NAMALWA (cell line): ENCODE data around the gene CACNA1I.

Experiments
- DNase-seq: peaks from one replicate; pipeline ENCODE4 v3.0.0-alpha.2; 2015; ENCODE audit warnings: low spot score

The CACNA1I gene

DNA sequence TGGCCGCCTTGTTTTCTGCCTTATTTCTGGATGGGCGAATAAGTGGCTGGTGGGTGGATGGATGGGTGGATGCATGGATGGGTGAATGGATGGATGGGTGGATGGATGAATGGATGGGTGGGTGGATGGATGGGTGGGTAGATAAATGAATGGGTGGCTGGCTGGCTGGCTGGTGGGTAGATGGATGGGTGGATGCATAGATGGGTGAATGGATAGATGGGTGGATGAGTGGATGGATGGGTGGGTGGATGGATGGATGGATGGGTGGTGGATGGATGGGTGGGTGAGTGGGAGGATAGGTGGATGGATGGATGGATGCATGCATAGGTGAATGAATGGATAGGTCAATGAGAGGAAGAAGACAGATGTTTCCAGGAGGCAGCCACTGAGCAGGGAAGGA, 98.9 kb downstream of the CACNA1I start:
- no peak for DNase-seq

GRCh38 chr22:39671936-39672335, 101.4 kb downstream of the CACNA1I start:
- no peak for DNase-seq

DNA sequence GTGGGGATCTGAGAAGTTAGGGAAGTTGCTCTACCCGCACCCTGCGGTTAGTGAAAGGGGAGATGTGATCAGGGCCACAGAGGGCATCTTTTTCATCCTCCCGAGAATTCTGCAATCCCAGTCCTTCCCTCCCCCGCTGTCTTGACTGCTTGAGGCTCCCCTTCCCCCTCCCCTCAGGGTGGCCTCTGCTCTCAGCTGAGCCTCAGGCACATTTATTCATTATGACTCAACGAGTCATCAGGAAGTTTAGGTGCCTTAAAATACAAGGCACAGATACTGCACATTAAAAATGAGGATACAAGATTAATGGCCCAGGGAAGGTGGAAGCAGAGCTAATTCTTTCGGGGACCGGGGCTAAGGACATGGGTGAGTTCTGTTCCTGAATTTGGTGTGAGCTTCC, 104.0 kb downstream of the CACNA1I start:
- no peak for DNase-seq

DNA sequence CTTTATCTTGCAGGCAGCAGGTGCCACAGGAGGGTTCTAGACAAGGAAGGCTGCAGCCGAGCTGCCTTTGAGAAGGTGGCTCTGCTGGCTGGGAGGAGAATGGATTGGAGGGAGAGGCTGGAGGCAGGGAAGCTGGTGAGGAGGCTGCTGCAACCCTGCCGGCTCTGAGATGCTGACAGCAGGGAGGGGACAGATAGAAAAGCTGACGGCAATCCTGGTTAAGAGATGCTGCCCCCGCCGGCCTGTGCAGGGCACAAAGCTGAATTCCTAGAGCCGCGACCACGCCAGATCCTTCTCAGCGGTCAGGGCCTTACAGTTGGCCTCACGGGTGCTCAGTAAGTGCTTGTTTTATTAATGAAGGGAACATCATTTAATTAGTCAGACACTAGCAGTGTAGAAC, 105.4 kb downstream of the CACNA1I start:
- DNase-seq, result no peak

DNA sequence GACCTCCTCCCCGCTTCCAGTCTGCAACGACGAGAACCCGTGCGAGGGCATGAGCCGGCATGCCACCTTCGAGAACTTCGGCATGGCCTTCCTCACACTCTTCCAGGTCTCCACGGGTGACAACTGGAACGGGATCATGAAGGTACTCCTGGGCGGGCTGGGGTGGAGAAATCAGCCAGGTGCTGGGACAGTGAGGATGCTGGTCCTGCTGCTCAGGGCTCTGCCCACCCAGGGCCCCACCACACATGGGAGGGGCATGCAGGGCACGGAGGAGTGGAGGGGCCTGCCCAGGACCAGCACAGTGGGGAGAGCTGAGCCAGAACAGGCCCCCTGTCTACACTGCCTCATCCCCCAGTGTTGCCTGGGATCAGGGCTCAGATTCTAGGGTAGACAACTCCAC, 107.4 kb downstream of the CACNA1I start:
- no peak for DNase-seq

GRCh38 chr22:39678862-39679490, 108.4 kb downstream of the CACNA1I start:
- DNase-seq, result no peak

DNA sequence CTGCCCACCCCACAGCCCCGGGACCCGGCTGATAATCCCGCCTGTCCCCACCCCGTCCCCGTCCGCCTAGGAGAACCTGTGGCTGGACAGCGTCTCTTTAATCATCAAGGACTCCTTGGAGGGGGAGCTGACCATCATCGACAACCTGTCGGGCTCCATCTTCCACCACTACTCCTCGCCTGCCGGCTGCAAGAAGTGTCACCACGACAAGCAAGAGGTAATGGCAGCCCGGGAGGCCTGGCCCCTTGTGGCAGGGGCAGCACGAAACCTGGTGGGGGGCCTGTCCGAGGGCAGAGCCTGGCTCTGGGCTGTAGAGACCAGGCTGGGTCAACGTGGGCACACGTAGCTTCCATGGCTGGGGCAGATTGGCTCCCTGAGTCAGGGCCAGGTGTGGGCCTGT, 109.1 kb downstream of the CACNA1I start:
- DNase-seq, result no peak

- DNase-seq, result no peak
Measured at GRCh38 chr22:39680486-39680885, 109.9 kb downstream of the CACNA1I start.

DNA sequence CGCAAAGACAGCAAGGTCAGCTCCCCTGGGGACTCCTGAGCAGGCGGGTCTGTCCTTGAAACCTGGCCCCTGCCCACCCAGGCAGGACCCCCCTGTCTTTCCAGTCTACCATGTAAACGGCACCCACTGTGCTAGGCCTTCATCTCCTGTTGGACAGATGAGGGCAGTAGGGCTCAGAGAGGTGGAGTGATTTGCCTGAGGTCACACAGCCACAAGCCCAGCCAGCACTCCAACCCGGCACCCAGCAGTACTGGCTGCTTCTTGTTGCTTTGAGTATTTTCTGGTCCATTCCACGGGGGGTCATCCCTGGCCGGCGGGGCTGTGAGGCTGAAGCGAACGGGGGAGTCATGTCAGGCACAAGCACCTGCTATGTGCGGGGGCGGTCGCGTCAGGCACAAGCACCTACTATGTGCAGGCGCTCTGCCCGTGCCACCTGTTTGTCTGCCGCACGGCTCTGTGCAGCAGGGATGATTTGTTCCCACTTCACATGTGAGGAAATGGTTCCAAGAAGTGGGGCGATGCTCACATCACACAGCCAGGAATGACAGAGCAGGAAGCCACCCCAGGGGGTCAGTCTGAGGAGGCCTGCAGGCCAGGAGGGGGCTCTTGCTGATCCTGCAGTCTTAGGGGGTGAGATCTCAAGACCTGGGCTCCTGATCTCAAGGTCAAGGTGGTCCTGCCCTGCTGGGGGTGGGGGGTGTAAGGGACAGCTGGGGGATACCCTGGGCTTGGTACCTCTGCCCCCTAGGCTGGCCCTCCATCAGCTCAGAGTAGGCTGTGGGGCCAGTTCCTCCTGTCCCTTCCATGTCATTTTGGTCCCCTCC, 110.7 kb downstream of the CACNA1I start:
- DNase-seq, result no peak

DNA sequence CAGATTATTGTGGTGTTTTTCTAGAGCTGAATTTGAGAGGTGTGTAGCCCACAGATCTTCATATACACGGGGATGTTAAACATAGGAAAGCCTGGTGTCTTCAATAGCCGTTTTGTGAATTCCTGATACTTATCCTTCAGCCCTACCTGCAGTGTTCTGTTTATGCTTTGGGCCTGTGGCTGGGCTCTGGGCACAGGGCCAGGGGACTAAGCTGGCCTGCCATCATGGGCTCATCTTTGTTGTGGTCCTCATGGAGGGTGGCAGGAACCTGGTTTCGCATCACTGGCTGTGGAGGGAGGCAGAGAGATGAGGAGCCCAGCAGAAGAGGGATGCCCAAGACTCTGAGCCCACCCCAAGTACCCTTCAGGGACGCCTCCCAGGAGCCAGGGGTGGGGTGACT, 112.4 kb downstream of the CACNA1I start:
- no peak for DNase-seq

GRCh38 chr22:39683639-39684038, 113.1 kb downstream of the CACNA1I start:
- no peak for DNase-seq

- no peak for DNase-seq
Measured at GRCh38 chr22:39684702-39685281, 114.2 kb downstream of the CACNA1I start.

GRCh38 chr22:39685336-39686177, 115.0 kb downstream of the CACNA1I start:
- no peak for DNase-seq

DNA sequence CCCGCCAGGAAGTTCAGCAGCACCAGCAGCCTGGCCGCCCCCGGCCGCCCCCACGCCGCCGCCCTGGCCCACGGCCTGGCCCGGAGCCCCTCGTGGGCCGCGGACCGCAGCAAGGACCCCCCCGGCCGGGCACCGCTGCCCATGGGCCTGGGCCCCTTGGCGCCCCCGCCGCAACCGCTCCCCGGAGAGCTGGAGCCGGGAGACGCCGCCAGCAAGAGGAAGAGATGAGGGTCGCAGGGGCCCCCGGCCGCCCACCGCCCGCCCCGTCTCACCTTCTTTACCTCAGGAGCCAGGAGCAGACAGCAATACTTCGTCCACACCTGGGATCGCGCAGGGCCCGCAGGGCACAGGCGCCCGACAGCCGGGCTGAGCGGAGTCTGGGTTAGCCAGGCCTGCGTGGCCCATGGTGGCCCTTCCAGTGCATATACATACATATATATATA, 115.6 kb downstream of the CACNA1I start:
- DNase-seq, result no peak

DNA sequence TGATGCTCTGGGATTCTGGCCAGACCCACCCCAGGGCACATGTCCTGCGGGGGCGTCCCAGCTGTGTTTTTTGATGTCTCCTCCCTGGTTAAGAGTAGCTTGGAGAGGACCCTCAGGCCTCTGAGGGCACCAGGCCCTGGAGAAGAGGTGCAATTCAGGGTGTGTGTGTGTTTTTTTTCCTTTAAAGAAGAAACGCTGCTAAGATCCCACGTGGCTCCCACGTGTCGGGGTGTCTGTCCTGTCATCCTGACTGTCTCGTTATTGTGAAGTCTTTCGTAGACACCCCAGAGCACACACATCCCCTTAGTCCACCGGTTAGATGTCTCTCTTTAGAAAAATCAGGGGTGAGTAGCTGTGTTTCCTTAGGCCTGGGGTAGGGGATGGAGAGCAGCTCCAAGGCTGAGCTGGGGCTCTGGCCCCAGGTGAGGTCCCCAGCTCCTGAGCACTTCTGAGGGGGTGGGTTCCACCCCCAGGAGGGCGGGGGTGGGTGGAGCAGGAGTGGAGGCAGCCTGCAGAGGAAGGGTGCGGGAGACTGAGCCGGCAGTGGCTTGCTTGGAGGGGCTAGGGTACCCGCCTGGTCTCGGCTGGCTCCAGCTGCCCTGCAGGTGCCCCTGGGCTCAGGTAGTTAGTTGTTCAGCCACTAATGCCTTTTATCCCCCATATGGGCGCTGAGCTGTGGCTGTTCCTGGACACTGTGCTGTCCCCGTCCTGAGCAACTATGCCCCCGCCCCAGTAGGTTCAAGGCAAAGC, 116.4 kb downstream of the CACNA1I start:
- DNase-seq, result no peak

- no peak for DNase-seq
Measured at GRCh38 chr22:39688186-39688785, 117.7 kb downstream of the CACNA1I start.

- DNase-seq, result no peak
Measured at GRCh38 chr22:39689421-39689820, 118.9 kb downstream of the CACNA1I start.

DNA sequence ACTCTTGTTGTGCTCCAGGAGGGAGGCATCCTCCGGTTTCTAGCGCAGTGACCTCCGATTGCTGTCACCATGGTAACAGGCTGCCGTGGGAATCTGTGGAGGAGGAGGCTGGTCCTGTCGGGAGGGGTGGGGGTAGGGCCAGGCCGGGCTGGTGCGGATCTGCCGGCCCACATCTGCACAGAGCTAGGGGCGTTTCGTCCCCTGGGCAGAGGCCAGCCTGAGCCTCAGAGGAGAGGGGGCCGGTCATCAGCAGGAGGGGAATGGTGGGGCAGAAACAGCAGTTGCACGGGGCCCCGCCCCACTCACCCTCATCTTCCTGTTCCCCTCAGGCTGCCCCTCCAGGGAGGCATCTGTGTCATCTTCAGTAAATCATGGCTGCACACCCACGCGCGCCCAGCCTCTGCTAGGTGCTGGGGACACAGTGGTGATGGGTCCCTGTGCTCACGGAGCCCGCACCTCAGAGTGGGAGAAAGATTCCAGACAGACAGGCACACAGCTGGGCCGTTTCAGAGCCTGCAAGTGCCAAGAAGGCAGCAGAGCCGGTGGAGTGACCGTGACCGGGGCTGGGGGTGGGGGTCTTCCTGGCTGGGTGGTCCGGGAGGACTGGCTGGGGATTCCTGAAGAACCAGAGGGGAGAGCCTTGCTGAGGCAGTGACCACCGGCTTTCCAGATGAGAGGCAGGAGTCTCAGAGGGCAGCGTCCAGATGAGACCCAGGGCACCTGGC, 120.5 kb downstream of the CACNA1I start:
- no peak for DNase-seq

GRCh38 chr22:39693943-39694500, 123.5 kb downstream of the CACNA1I start:
- no peak for DNase-seq

- no peak for DNase-seq
Measured at GRCh38 chr22:39697790-39698430, 127.4 kb downstream of the CACNA1I start.
